HG03135 (cell line): ENCODE data around the gene TPX2.

Experiments
- ATAC-seq: cut with Tn5 transposase; IDR thresholded peaks from one replicate; pipeline ENCODE4 v1.9.1; 2021; ENCODE audit warnings: mild to moderate bottlenecking, moderate library complexity; ENCODE audit not compliant: unreplicated experiment

Gene TPX2

GRCh38 chr20:31706607-31707257, 32.4 kb upstream of the TPX2 start:
- no peak for ATAC-seq

GRCh38 chr20:31707258-31707615, 31.9 kb upstream of the TPX2 start:
- no peak for ATAC-seq

GRCh38 chr20:31707994-31708735, 30.9 kb upstream of the TPX2 start:
- ATAC-seq, result no peak

DNA sequence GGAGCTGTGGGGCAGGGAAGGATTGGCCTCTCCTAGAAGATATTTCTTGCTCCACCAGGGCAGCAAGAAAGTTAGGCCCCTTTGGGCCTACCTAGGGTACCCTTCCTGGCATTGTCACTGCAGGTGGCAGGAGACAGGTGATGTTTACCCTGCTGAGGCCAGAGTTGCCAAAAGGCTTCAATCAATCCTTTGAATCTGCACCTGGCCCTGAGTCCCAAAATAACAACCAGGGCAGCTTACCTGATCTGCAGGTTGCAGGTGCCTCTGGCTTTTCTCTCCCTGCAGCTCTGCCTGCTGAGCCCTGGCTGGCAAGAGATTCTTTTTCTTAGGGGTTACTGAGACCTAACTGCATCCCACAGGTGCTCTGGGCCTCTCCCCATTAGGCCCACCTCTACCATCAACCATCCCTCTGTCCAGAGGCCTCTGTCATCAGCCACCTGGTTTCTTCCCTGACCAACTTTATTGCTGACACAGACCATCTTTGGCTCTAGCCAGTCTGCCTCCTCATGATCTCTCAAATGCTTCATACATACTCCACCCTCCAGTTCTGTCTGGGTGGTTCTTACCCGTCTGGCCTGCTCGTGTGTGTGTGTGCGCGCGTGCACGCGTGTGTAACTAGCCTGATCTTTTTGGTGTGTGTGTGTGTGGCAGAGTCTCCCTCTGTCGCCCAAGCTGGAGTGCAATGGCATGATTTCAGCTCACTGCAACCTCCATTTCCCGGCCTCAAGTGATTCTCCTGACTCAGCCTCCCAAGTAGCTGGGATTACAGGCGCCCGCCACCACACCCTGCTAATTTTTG, 30.2 kb upstream of the TPX2 start:
- no peak for ATAC-seq

- ATAC-seq, result no peak
These were observed 29.2 kb upstream of the TPX2 start for GRCh38 chr20:31709939-31710338.

DNA sequence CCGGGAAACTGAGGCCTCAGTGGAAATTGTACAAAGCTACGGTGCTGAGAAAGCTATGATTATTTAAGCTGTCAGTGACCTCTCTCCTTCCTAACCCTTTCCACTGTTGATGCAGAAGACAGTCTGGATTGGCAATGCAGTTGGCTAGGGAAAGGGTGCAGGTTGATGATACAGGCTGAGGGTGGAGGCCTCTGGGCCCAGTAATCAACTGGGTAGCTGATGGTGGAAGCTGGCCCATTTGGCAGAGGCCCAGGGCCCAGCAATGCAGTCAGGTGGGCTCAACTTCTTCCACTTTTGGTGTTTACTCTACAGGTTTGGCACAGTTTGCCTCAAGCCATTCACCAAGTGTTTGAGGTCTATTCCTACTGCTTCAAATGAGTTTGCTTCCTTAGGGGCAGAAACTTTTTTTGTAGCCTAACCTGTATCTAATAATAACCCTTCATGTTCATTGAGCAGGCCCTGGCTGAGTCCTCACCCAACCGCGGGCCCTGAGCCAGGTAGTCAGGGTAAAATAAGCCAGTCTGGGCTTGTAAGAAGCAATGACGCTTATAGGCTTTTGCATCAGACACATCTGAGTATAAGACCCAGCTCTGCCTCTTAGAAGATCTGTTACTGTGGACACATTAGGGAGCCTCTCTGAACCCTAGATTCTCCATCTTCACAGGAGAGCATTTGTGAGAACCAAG, 28.5 kb upstream of the TPX2 start:
- ATAC-seq, result no peak

- ATAC-seq, result no peak
These were observed 27.6 kb upstream of the TPX2 start for GRCh38 chr20:31711179-31712111.

DNA sequence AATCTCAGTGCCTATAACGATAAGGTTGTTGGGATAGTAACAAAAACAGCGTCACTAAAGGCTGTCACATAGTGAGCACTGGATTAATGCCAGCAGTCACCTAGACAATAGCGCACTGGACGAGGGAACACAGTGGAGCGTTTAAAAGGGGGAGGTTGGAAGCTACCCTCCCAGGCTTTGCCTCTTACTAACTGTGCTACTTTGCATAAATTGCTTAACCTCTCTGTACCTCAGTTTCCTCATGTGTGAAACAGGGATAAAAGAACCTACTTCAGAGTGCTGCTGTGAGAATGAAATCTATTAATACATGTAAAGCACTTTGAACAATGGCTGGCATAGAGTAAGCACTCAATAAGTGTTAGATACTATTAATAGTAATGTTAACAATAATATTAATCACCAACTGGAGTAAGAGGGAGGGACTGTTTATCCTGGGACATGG, 27.0 kb upstream of the TPX2 start:
- ATAC-seq, result no peak

- no peak for ATAC-seq
These were observed 26.4 kb upstream of the TPX2 start for GRCh38 chr20:31712564-31713311.

GRCh38 chr20:31713312-31714273, 25.5 kb upstream of the TPX2 start:
- no peak for ATAC-seq

DNA sequence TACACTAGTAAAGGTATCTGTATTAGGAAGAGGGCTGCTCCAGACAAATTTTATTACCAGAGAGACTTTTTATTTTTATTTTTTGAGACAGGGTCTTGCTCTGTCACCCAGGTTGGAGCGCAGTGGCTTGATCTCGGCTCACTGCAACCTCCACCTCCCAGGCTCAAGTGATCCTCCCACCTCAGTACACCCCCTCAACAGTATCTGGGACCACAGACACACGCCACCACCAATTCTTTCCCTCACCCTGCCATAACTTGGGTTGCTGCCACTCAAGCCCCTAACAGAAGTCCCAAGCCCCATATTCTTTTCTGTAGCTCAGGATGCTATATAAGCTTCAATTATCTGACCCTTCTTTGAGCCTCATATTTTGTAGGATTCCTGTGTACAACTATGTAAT, 23.3 kb upstream of the TPX2 start:
- no peak for ATAC-seq

GRCh38 chr20:31716351-31716750, 22.7 kb upstream of the TPX2 start:
- no peak for ATAC-seq

DNA sequence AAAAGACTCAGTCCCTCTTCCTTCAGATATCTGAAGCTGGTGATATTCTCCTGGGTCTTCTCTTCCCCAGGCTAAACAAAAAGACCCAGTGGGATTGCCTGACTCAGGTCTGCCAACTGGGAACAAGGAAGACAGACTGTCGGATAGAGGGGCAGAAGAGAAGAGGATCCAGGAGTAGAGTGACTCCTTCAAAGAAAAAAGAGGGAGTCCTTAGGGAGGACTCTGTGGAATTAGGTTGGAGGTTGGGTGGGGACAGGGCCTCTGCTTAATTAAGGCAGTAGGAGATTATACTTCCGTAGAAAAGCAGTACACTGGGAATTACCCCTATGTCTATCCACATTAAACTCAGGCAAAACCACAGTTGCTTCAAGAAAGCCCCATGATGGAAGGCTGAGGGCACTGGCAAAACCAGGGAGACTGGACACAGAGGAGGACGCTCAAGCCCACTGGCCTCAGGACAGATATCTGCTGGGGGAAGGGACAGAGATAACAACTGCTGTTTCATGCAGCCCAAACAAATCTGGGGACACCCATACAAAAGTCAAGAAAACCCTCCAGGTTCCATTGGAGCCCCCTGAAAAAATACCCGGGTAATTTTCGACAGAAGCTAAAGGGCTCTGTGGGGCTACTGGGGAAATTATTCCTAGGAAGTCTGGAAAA, 22.1 kb upstream of the TPX2 start:
- no peak for ATAC-seq

- no peak for ATAC-seq
These were observed 21.4 kb upstream of the TPX2 start for GRCh38 chr20:31717478-31718201.

DNA sequence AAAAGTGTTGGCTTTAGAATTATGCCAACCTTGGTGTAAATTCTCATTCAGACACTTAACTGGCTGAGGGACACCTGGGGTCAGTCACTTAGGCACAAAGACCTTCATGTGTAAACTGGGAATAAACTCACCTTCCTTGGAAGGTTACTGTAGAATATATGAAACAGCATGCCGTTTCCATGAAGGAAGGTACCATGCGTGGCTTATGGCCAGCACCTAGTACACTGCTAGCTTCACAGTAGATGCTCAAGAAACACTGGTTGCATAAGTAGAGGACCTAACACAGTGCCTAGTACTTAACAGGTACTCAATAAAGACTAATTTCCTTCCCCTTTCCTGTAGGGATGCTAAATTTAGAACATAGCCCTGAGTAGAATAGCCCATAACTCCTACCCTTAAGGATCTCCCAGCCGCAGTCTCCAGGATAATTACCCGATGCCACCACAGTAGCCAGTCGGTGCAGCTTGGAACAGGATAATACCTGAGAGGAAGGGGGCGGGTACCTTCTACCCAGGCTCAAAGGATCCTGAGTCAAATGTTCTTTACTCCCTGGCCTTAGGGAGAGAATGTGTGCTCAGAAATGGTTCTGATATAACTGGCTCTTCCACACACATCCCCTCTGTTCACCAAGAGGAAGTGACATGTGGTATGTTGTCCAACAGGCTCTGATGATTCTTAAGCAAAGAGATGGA, 20.0 kb upstream of the TPX2 start:
- ATAC-seq, result no peak

DNA sequence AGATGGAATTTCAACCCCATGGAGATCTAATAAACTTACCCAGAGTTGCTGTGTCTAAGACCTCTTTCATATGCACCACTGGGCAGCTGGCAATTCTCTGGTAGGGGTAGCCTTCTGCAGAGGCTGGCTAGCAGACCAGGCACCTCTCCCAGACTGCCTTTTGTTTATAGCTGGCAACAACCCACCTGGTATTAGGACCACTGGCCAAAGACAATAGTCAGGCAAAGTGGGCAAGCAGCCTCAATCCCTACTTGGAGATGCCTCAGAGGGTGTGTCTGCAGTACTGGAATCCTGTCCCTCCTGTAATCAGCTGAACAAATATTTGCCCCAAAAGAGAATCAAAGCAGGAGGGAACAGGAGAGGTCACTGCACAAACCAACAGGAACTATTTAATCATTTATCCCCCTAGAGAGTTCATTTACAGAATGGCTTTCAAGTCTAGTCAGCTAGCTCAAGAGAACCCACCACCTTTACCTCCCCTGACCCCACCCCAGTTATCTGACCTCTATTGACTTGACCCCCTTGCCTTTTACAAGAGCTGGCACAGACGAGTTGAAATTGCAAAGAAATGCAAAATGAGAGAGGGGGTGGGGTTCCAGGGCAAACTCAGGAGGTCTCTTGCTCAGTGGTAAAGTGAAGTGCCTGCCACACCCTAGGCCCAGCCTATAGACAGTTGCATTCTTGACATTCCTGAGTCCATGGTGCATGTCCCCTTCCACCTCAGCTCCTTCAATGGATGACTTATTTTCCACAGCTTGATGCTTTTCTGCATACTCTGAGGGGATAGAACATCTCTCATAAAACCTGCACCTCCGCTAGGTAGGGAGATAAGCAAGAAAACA, 19.2 kb upstream of the TPX2 start:
- ATAC-seq, result no peak
